ENCODE measurements around the gene SYT5. TPM values are rescaled to one million over a fixed set of nuclear protein-coding genes. Genes with fewer than 3 reads are reported as not detected.

SYT5 gene
- total RNA-seq, result 1.9 TPM
- under 1 TPM in 1 of 4 donors, not detected in 3; 0.06 TPM for polyA plus RNA-seq

DNA sequence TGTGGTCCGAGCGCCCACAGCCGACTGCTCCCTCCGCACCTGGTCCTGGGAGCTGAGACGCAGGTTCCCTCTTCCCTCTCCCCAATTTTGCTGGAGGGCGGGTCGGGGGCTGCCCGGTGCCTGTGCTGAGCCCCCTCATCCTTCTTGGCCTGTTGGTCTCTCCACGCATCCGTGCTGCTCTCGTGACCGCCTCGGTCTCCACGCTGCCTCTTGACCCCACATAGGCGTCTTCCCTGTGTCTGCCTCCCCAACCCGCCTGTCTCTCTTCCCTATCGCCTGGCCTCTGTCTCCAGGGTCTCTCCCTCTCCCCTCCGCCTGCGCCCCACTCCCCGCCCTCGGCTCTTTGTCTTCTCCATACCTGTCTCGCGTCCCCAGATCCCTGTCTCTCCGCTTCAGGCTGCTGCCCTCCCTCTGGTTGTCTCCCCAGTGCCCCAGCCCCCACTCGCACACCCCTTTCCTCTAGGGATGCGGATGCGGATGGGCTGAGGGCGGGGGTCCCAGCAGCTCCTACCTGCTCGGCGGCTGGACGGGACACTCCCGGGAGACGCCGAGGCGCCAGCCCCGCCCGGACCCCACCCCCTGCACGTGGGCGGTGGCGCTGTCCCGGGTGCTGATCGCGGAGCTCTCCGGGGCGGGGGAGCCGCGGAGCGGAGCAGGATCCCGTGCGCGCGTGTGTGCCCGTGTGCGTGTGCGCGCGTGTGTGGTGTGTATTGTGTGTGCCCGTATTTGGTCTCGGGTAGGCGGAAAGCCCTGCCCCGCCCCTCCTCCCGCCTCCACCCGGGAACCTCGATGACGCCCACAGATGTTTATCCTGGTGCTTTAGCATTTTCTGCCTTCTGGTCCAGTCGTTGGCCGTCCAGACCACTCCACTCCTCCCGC, at the start of gene SYT5:
Gene SYT5 (minus strand): TSS at position 684 of the 879 bp plus-strand sequence. CDS start 1,248 bp downstream, outside the sequence.
- peaks cover 30% of the 10 kb centered on the region for H3K27me3 ChIP-seq (ENCODE audit: control insufficient read depth, insufficient read depth, low read length)
- Mint-ChIP-seq H3K4me3 (peak within 1 kb of the TSS; percentile 76 to 85 (median 80)), H3K27me3 (peaks cover 59% of the 10 kb centered on the region), H3K4me1 (peaks cover 0 to 34% (median 5%) of the 10 kb centered on the region in 4 donors), H3K27ac (peak within 1 kb of the TSS; percentile 32 to 86 (median 80)), H3K9me3 (peaks cover 0 to 8% (median 0%) of the 10 kb centered on the region in 7 donors), H3K36me3 (no peaks in the 10 kb centered on the region)
- DNase-seq, result peak; percentile 32 to 57 (median 43)
- H3K4me1 ChIP-seq (ENCODE audit: control insufficient read depth, insufficient read depth, low read length, poor library complexity, severe bottlenecking), result peaks cover 20% of the 10 kb centered on the region
- H3K36me3 ChIP-seq (ENCODE audit: control insufficient read depth, insufficient read depth, low read length), result no peaks in the 10 kb centered on the region
- peak within 1 kb of the TSS; percentile 23 for H3K27ac ChIP-seq (ENCODE audit: insufficient read depth, low read length, poor library complexity, severe bottlenecking)
- H3K9me3 ChIP-seq (ENCODE audit: control insufficient read depth in 2 of 2, low read length in 2 of 2), result peaks cover 0 to 5% of the 10 kb centered on the region in 2 experiments
- peak; percentile 44 to 45 for ATAC-seq (ENCODE audit: low read depth in 2 of 2)
- peak within 1 kb of the TSS; percentile 53 for H3K4me3 ChIP-seq (ENCODE audit: low read depth, low read length)

GRCh38 chr19:55229789-55230182, 49.7 kb upstream of the SYT5 start:
- Mint-ChIP-seq H3K27ac (no peak overlapping the region), H3K4me1 (peaks cover 0 to 8% (median 3%) of the 10 kb centered on the region in 4 donors), H3K27me3 (no peaks in the 10 kb centered on the region), H3K36me3 (peaks cover 33% of the 10 kb centered on the region), H3K4me3 (no peak overlapping the region), H3K9me3 (no peaks in the 10 kb centered on the region)
- Histone ChIP-seq H3K4me1 (ENCODE audit: control insufficient read depth, insufficient read depth, low read length, poor library complexity, severe bottlenecking) (no peaks in the 10 kb centered on the region), H3K9me3 (ENCODE audit: control insufficient read depth in 2 of 2, low read length in 2 of 2) (no peaks in the 10 kb centered on the region), H3K36me3 (ENCODE audit: control insufficient read depth, insufficient read depth, low read length) (peaks cover 65% of the 10 kb centered on the region), H3K4me3 (ENCODE audit: low read depth, low read length) (no peak overlapping the region), H3K27ac (ENCODE audit: insufficient read depth, low read length, poor library complexity, severe bottlenecking) (no peak overlapping the region), H3K27me3 (ENCODE audit: control insufficient read depth, insufficient read depth, low read length) (no peaks in the 10 kb centered on the region)
- ATAC-seq (ENCODE audit: low read depth in 2 of 2) (no peak), DNase-seq (no peak)

GRCh38 chr19:55229145-55229788, 49.2 kb upstream of the SYT5 start:
- Histone ChIP-seq H3K4me3 (ENCODE audit: low read depth, low read length) (no peak overlapping the region), H3K9me3 (ENCODE audit: control insufficient read depth in 2 of 2, low read length in 2 of 2) (no peaks in the 10 kb centered on the region), H3K27ac (ENCODE audit: insufficient read depth, low read length, poor library complexity, severe bottlenecking) (no peak overlapping the region), H3K4me1 (ENCODE audit: control insufficient read depth, insufficient read depth, low read length, poor library complexity, severe bottlenecking) (no peaks in the 10 kb centered on the region), H3K27me3 (ENCODE audit: control insufficient read depth, insufficient read depth, low read length) (no peaks in the 10 kb centered on the region), H3K36me3 (ENCODE audit: control insufficient read depth, insufficient read depth, low read length) (peaks cover 59% of the 10 kb centered on the region)
- H3K4me1 Mint-ChIP-seq, result peaks cover 0 to 5% (median 2%) of the 10 kb centered on the region in 4 donors
- DNase-seq (no peak), ATAC-seq (ENCODE audit: low read depth in 2 of 2) (no peak)
- H3K9me3 Mint-ChIP-seq, result no peaks in the 10 kb centered on the region
- peaks cover 27% of the 10 kb centered on the region for H3K36me3 Mint-ChIP-seq
- H3K27me3 Mint-ChIP-seq, result no peaks in the 10 kb centered on the region
- H3K27ac Mint-ChIP-seq, result no peak overlapping the region
- no peak overlapping the region for H3K4me3 Mint-ChIP-seq

GRCh38 chr19:55228403-55229031, 48.4 kb upstream of the SYT5 start, which contains the start of gene TMEM86B:
Gene TMEM86B (minus strand): TSS chr19:55228763. CDS start chr19:55228741, 22 bp downstream.
- peaks cover 0 to 5% (median 0%) of the 10 kb centered on the region in 4 donors for H3K4me1 Mint-ChIP-seq
- H3K4me3 ChIP-seq (ENCODE audit: low read depth, low read length), result no peak within 1 kb of the TSS
- ATAC-seq (ENCODE audit: low read depth in 2 of 2) (no peak), DNase-seq (no peak)
- no peaks in the 10 kb centered on the region for H3K9me3 ChIP-seq (ENCODE audit: control insufficient read depth in 2 of 2, low read length in 2 of 2)
- peaks cover 53% of the 10 kb centered on the region for H3K36me3 ChIP-seq (ENCODE audit: control insufficient read depth, insufficient read depth, low read length)
- no peaks in the 10 kb centered on the region for H3K27me3 ChIP-seq (ENCODE audit: control insufficient read depth, insufficient read depth, low read length)
- no peaks in the 10 kb centered on the region for H3K4me1 ChIP-seq (ENCODE audit: control insufficient read depth, insufficient read depth, low read length, poor library complexity, severe bottlenecking)
- H3K27me3 Mint-ChIP-seq, result no peaks in the 10 kb centered on the region
- H3K27ac ChIP-seq (ENCODE audit: insufficient read depth, low read length, poor library complexity, severe bottlenecking), result no peak within 1 kb of the TSS
- H3K4me3 Mint-ChIP-seq, result no peak within 1 kb of the TSS
- H3K9me3 Mint-ChIP-seq, result no peaks in the 10 kb centered on the region
- H3K36me3 Mint-ChIP-seq, result peaks cover 21% of the 10 kb centered on the region
- no peak within 1 kb of the TSS for H3K27ac Mint-ChIP-seq

DNA sequence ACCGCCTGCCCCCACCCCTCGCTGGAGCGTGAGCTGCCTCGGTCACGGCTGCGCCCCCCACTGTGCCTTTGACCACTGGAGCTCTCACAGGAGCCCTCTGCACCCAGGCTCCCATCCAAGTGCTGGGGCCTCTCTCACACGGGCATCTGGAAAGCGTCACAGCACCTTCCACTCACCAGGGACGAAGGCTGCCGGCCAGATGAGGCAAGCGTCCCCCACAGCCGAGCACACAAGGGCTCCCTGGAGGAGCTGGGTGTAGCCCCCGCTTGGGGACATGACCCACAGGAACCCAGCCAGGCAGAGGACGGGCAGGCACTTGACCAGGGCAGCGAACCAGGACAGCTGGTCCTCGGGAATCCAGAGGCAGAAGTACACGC, 47.9 kb upstream of the SYT5 start:
- no peaks in the 10 kb centered on the region for H3K27me3 Mint-ChIP-seq
- peaks cover 0 to 5% (median 0%) of the 10 kb centered on the region in 4 donors for H3K4me1 Mint-ChIP-seq
- Histone ChIP-seq H3K27ac (ENCODE audit: insufficient read depth, low read length, poor library complexity, severe bottlenecking) (no peak overlapping the region), H3K27me3 (ENCODE audit: control insufficient read depth, insufficient read depth, low read length) (no peaks in the 10 kb centered on the region), H3K4me1 (ENCODE audit: control insufficient read depth, insufficient read depth, low read length, poor library complexity, severe bottlenecking) (no peaks in the 10 kb centered on the region), H3K9me3 (ENCODE audit: control insufficient read depth in 2 of 2, low read length in 2 of 2) (no peaks in the 10 kb centered on the region), H3K36me3 (ENCODE audit: control insufficient read depth, insufficient read depth, low read length) (peaks cover 48% of the 10 kb centered on the region), H3K4me3 (ENCODE audit: low read depth, low read length) (no peak overlapping the region)
- no peak for ATAC-seq (ENCODE audit: low read depth in 2 of 2)
- no peak overlapping the region for H3K27ac Mint-ChIP-seq
- no peaks in the 10 kb centered on the region for H3K9me3 Mint-ChIP-seq
- no peak for DNase-seq
- H3K36me3 Mint-ChIP-seq, result peaks cover 17% of the 10 kb centered on the region
- no peak overlapping the region for H3K4me3 Mint-ChIP-seq

DNA sequence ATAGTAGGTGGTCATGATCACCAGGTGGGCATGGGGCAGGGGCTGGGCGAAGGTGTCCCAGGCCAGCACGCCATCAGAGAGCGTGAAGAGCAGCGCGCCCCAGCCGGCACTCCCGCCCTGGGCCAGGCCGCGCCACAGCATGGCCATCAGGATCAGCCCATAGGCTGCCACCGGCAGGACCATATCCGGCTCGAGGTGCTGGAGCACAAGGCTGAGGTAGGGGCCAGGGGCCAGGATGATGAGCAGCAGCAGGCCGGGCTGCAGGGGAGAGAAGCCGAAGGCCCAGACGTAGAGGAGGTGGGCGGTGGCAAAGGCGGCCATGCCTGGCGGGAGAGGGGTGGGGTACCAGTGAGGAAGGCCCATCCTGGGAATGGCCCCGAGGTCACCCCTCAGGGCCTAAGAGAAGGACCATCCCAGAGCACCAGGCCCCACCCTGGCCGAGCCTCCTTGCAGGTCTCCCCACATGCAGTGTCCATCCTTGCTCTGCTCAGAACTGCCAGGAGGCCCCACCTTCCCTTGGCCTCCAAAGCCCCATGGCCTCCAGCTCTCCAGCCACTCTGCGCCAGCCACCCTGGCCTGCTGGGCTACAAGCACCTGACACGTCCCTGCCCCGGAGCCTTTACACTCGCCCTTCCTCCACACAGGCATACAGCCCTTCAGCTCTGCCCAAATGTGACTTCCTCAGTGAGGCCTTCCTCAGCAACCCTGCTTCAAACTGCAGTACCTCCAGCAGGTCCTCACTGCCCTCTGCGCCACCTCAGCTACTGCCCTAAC, 47.3 kb upstream of the SYT5 start:
- Mint-ChIP-seq H3K9me3 (no peaks in the 10 kb centered on the region), H3K36me3 (peaks cover 12% of the 10 kb centered on the region), H3K27me3 (no peaks in the 10 kb centered on the region), H3K27ac (peak overlapping the region in 1 of 3 donors; percentile 74), H3K4me3 (no peak overlapping the region), H3K4me1 (peaks cover 0 to 5% (median 0%) of the 10 kb centered on the region in 4 donors)
- Histone ChIP-seq H3K27me3 (ENCODE audit: control insufficient read depth, insufficient read depth, low read length) (no peaks in the 10 kb centered on the region), H3K9me3 (ENCODE audit: control insufficient read depth in 2 of 2, low read length in 2 of 2) (no peaks in the 10 kb centered on the region), H3K36me3 (ENCODE audit: control insufficient read depth, insufficient read depth, low read length) (peaks cover 43% of the 10 kb centered on the region), H3K27ac (ENCODE audit: insufficient read depth, low read length, poor library complexity, severe bottlenecking) (no peak overlapping the region), H3K4me1 (ENCODE audit: control insufficient read depth, insufficient read depth, low read length, poor library complexity, severe bottlenecking) (no peaks in the 10 kb centered on the region), H3K4me3 (ENCODE audit: low read depth, low read length) (no peak overlapping the region)
- ATAC-seq (ENCODE audit: low read depth in 2 of 2) (no peak), DNase-seq (no peak)

DNA sequence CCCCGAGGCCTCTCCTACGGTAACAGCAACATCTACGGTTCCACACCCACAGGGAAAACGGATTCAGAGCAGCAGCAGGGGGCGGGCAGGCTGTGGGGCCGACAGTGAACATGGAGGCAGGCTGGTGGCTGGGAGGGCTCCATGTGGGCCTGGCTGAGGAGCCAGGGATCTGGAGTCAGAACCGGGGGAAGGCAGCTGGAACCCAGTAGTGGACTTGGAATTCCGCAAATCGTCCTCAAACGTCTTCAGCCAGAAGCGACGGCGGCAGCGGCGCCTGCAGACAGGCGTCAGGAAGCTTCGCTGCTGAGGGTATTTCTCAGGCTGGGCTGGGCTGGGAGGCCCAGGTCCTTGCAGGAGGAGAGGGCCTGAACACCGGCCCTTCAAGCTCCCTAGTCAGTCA, 46.7 kb upstream of the SYT5 start:
- H3K27me3 Mint-ChIP-seq, result no peaks in the 10 kb centered on the region
- Histone ChIP-seq H3K9me3 (ENCODE audit: control insufficient read depth in 2 of 2, low read length in 2 of 2) (no peaks in the 10 kb centered on the region), H3K27ac (ENCODE audit: insufficient read depth, low read length, poor library complexity, severe bottlenecking) (no peak overlapping the region), H3K36me3 (ENCODE audit: control insufficient read depth, insufficient read depth, low read length) (peaks cover 36% of the 10 kb centered on the region), H3K4me3 (ENCODE audit: low read depth, low read length) (no peak overlapping the region), H3K27me3 (ENCODE audit: control insufficient read depth, insufficient read depth, low read length) (no peaks in the 10 kb centered on the region), H3K4me1 (ENCODE audit: control insufficient read depth, insufficient read depth, low read length, poor library complexity, severe bottlenecking) (no peaks in the 10 kb centered on the region)
- H3K9me3 Mint-ChIP-seq, result no peaks in the 10 kb centered on the region
- peak overlapping the region in 1 of 3 donors; percentile 74 for H3K27ac Mint-ChIP-seq
- H3K4me1 Mint-ChIP-seq, result peaks cover 0 to 5% (median 0%) of the 10 kb centered on the region in 4 donors
- peaks cover 7% of the 10 kb centered on the region for H3K36me3 Mint-ChIP-seq
- ATAC-seq (ENCODE audit: low read depth in 2 of 2) (no peak), DNase-seq (no peak)
- H3K4me3 Mint-ChIP-seq, result no peak overlapping the region

All from CD4-positive, CD25-positive, alpha-beta regulatory T cell (primary cell).